Osteocyte (in vitro differentiated cells): ENCODE data around the gene SLAMF6. TPM values are rescaled to one million over a fixed set of nuclear protein-coding genes. Genes with fewer than 3 reads are reported as not detected.
"Not testable (repeated sequence)": the region's sequence is repeated elsewhere in the genome, so short reads cannot be mapped to it uniquely, and the experiment has no call there.

Experiments used
- DNase-seq: peaks from one replicate; pipeline ENCODE4 v3.0.0; 2021; ENCODE audit warnings: mixed read lengths; ENCODE audit not compliant: unreplicated experiment; ENCODE audit errors: extremely low spot score
- H3K27ac Mint-ChIP-seq: one replicate; pipeline ENCODE4 v1.8.0; 2021; ENCODE audit warnings: mild to moderate bottlenecking, mixed read lengths; ENCODE audit not compliant: unreplicated experiment
- H3K27me3 Mint-ChIP-seq: one replicate; pipeline ENCODE4 v1.8.0; 2021; ENCODE audit warnings: mixed read lengths; ENCODE audit not compliant: unreplicated experiment
- H3K36me3 Mint-ChIP-seq: one replicate; pipeline ENCODE4 v1.8.0; 2021; ENCODE audit warnings: mixed read lengths; ENCODE audit not compliant: unreplicated experiment
- H3K4me1 Mint-ChIP-seq: one replicate; pipeline ENCODE4 v1.8.0; 2021; ENCODE audit warnings: mixed read lengths; ENCODE audit not compliant: unreplicated experiment
- H3K4me3 Mint-ChIP-seq: one replicate; pipeline ENCODE4 v1.8.0; 2021; ENCODE audit warnings: mild to moderate bottlenecking, moderate library complexity, mixed read lengths; ENCODE audit not compliant: unreplicated experiment
- H3K9me3 Mint-ChIP-seq: one replicate; pipeline ENCODE4 v1.8.0; 2021; ENCODE audit warnings: mixed read lengths; ENCODE audit not compliant: unreplicated experiment
- total RNA-seq: library from RNA; stranded (reverse); gene quantifications from 2 replicates; pipeline ENCODE4 v1.2.1, GENCODE V29; 2021
- TF ChIP-seq, protein P1 (sequence below): fragments of 200-600 bp; sonication (generic); IDR thresholded peaks from 2 replicates; pipeline ENCODE4 v1.5.0; 2021; ENCODE audit warnings: antibody characterized with exemption, mild to moderate bottlenecking, moderate library complexity

SLAMF6 gene
- total RNA-seq, 1 donor from 2014 or later, result not detected

- no peaks in the 10 kb centered on the region for H3K9me3 Mint-ChIP-seq
- H3K4me3 Mint-ChIP-seq, result no peak overlapping the region
- H3K27me3 Mint-ChIP-seq, result peaks cover 4% of the 10 kb centered on the region
- DNase-seq, result no peak
- H3K36me3 Mint-ChIP-seq, result no peaks in the 10 kb centered on the region
- H3K4me1 Mint-ChIP-seq, result no peaks in the 10 kb centered on the region
- TF ChIP-seq, protein P1, sequence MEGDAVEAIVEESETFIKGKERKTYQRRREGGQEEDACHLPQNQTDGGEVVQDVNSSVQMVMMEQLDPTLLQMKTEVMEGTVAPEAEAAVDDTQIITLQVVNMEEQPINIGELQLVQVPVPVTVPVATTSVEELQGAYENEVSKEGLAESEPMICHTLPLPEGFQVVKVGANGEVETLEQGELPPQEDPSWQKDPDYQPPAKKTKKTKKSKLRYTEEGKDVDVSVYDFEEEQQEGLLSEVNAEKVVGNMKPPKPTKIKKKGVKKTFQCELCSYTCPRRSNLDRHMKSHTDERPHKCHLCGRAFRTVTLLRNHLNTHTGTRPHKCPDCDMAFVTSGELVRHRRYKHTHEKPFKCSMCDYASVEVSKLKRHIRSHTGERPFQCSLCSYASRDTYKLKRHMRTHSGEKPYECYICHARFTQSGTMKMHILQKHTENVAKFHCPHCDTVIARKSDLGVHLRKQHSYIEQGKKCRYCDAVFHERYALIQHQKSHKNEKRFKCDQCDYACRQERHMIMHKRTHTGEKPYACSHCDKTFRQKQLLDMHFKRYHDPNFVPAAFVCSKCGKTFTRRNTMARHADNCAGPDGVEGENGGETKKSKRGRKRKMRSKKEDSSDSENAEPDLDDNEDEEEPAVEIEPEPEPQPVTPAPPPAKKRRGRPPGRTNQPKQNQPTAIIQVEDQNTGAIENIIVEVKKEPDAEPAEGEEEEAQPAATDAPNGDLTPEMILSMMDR, result no peak
- no peak overlapping the region for H3K27ac Mint-ChIP-seq
These were observed 41.0 kb downstream of the SLAMF6 start for GRCh38 chr1:160481979-160482596.

DNA sequence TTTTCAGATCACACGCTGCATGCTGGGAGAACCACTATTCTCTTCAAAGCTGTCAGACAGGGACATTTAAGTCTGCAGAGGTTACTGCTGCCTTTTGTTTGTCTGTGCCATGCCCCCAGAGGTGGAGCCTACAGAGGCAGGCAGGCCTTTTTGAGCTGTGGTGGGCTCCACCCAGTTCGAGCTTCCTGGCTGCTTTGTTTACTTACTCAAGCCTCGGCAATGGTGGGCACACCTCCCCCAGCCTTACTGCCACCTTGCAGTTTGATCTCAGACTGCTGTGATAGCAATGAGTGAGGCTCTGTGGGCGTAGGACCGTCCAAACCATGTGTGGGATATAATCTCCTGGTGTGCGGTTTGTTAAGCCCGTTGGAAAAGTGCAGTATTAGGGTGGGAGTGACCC is 42.3 kb downstream of the SLAMF6 start:
- H3K9me3 Mint-ChIP-seq, H3K4me3 Mint-ChIP-seq, H3K4me1 Mint-ChIP-seq, H3K27ac Mint-ChIP-seq, H3K27me3 Mint-ChIP-seq, DNase-seq, H3K36me3 Mint-ChIP-seq: not testable (repeated sequence)

DNA sequence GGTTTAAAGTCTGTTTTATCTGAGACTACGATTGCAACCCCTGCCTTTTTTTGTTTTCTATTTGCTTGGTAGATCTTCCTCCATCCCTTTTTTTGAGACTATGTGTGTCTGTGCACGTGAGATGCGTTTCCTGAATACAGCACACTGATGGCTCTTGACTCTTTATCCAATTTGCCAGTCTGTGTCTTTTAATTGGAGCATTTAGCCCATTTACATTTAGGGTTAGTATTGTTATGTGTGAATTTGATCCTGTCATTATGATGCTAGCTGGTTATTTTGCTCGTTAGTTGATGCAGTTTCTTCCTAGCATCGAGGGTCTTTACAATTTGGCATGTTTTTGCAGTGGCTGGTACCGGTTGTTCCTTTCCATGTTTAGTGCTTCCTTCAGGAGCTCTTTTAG is 44.0 kb downstream of the SLAMF6 start:
- H3K4me1 Mint-ChIP-seq, H3K27ac Mint-ChIP-seq, H3K4me3 Mint-ChIP-seq, H3K36me3 Mint-ChIP-seq, H3K27me3 Mint-ChIP-seq, DNase-seq, H3K9me3 Mint-ChIP-seq: not testable (repeated sequence)

DNA sequence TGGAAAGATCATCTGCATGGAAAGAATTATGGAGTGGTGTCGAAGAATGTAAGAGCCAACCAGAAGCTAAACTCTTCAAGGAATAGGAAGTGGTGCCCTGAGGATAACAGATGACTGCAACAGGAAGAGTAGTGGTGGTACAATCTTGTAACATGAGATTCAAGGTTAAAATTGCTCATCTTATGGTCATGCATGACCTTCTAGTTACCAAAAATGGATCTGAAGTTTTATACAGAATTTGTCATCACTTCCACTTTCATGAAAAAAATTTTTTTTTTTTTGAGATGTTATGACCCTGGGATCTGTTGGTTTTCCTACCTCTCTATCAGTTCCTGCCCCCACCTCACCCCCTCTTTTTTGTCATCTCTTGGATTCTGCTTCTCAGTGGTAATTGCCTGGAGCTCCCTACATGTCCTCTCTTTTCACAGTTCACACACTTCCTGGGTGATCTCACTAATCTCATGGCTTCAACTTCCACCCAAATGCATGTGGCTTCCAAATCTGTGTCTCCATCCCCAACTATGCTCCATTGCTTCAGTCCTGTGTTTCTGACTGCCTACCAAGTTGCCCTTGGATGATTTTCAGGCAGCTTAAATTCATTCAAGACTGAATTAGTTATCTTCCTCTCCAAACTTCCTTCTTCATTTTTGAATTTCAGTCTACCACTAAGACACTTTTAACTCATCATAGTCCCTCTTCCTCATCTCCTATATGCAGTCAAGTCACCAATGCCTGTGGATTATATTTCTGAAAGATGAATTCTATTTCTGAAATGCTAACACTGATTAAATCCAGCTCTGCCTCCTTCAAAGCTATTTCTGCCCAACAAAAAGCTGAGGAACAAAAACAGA is 48.4 kb downstream of the SLAMF6 start:
- TF ChIP-seq, protein P1, result no peak

GRCh38 chr1:160472112-160472511 is 50.9 kb downstream of the SLAMF6 start:
- no peak for DNase-seq
- Mint-ChIP-seq H3K9me3 (no peaks in the 10 kb centered on the region), H3K27me3 (peaks cover 10% of the 10 kb centered on the region), H3K36me3 (no peaks in the 10 kb centered on the region), H3K4me3 (no peak overlapping the region), H3K27ac (no peak overlapping the region), H3K4me1 (no peaks in the 10 kb centered on the region)
- TF ChIP-seq, protein P1, result no peak

More for the DNA sequence above, 48.4 kb downstream of the SLAMF6 start:
- no peaks in the 10 kb centered on the region for H3K36me3 Mint-ChIP-seq
- peaks cover 4% of the 10 kb centered on the region for H3K27me3 Mint-ChIP-seq
- no peaks in the 10 kb centered on the region for H3K4me1 Mint-ChIP-seq
- no peak overlapping the region for H3K27ac Mint-ChIP-seq
- H3K9me3 Mint-ChIP-seq, result no peaks in the 10 kb centered on the region
- no peak overlapping the region for H3K4me3 Mint-ChIP-seq
- DNase-seq, result no peak

DNA sequence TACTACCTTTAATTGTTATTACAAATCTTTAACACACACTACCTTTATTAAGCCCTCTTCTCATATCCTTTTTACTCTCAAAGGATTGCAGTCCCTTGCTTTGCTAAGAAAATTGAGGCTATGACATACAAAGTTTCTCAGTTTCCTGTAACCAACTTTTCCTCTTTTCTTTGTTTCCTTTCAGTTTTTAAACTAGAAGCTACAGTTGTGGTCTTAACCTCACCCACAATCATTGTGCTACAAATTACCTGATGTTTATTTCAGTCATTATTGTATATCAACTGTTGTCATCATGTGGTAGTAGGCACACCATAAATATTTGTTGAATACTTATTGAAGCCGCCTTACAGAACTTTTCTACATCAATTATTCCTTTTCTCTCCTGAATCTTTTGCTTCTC is 51.8 kb downstream of the SLAMF6 start:
- TF ChIP-seq, protein P1, result no peak
- Mint-ChIP-seq H3K27ac (no peak overlapping the region), H3K4me1 (no peaks in the 10 kb centered on the region), H3K27me3 (peaks cover 10% of the 10 kb centered on the region), H3K4me3 (no peak overlapping the region), H3K36me3 (no peaks in the 10 kb centered on the region), H3K9me3 (no peaks in the 10 kb centered on the region)
- DNase-seq, result no peak
